Liver (tissue), 9 donors: ENCODE results near the gene PCYT2. TPM values are rescaled to one million over a fixed set of nuclear protein-coding genes. Genes with fewer than 3 reads are reported as not detected.

ENCODE experiments used
- DNase-seq: peaks from one replicate; pipeline ENCODE4 v3.0.0-alpha.2; 2017; ENCODE audit warnings: low spot score
- H3K27ac ChIP-seq, 2 donors: one replicate each; pipeline ENCODE4 v1.7.0; 2013; ENCODE audit warnings: inconsistent platforms in 2 of 2, low read length in 2 of 2, control low read depth in 1 of 2, low read depth in 1 of 2, mild to moderate bottlenecking in 1 of 2
- H3K27me3 ChIP-seq, 4 donors: one replicate each; pipeline versions ENCODE4 v1.6.1 to v1.7.0; 2013; ENCODE audit warnings: low read length in 3 of 4, inconsistent platforms in 1 of 4, mild to moderate bottlenecking in 1 of 4, moderate library complexity in 1 of 4; ENCODE audit not compliant: control insufficient read depth in 4 of 4, insufficient read depth in 4 of 4
- H3K36me3 ChIP-seq, 4 donors: one replicate each; pipeline versions ENCODE4 v1.6.1 to v1.7.0; 2013; ENCODE audit warnings: low read length in 3 of 4, mild to moderate bottlenecking in 3 of 4, low read depth in 1 of 4, moderate library complexity in 1 of 4; ENCODE audit not compliant: control insufficient read depth in 4 of 4, insufficient read depth in 3 of 4
- H3K4me1 ChIP-seq, 4 donors: one replicate each; pipeline versions ENCODE4 v1.6.1 to v1.7.0; 2013; ENCODE audit warnings: low read length in 3 of 4, mild to moderate bottlenecking in 3 of 4, moderate library complexity in 1 of 4; ENCODE audit not compliant: control insufficient read depth in 4 of 4, insufficient read depth in 4 of 4
- H3K4me3 ChIP-seq, 3 donors: one replicate each; pipeline versions ENCODE4 v1.6.1 to v1.7.0; 2013; ENCODE audit warnings: low read length in 3 of 3, control low read depth in 1 of 3, low read depth in 1 of 3, mild to moderate bottlenecking in 1 of 3
- H3K9ac ChIP-seq, 2 donors: one replicate each; pipeline ENCODE4 v1.7.0; 2013; ENCODE audit warnings: low read length in 2 of 2, mild to moderate bottlenecking in 2 of 2, moderate library complexity in 2 of 2, control low read depth in 1 of 2, low read depth in 1 of 2
- H3K9me3 ChIP-seq, 4 donors: one replicate each; pipeline versions ENCODE4 v1.6.1 to v1.7.0; 2013; ENCODE audit warnings: low read length in 3 of 4; ENCODE audit not compliant: control insufficient read depth in 4 of 4
- EGR1 ChIP-seq, 2 donors: IDR thresholded peaks; 2 replicates each; pipeline ENCODE4 v1.6.1; 2016 to 2018; ENCODE audit warnings: antibody characterized with exemption in 2 of 2, low read depth in 2 of 2
- FOXA1 ChIP-seq: IDR thresholded peaks from 2 replicates; pipeline ENCODE4 v1.6.1; 2016; ENCODE audit warnings: antibody characterized with exemption
- GABPA ChIP-seq, 2 donors: IDR thresholded peaks in 1 of 2; conservative IDR thresholded peaks in 1 of 2; 2 replicates each; pipeline ENCODE4 v1.6.1; 2016; ENCODE audit warnings: antibody characterized with exemption in 2 of 2, mild to moderate bottlenecking in 1 of 2, moderate library complexity in 1 of 2
- HNF4A ChIP-seq, 2 donors: conservative IDR thresholded peaks; 2 replicates each; pipeline ENCODE4 v1.6.1; 2016; ENCODE audit warnings: antibody characterized with exemption in 2 of 2, mild to moderate bottlenecking in 2 of 2
- HNF4G ChIP-seq: IDR thresholded peaks from 2 replicates; pipeline ENCODE4 v1.6.1; 2016; ENCODE audit warnings: antibody characterized with exemption
- JUND ChIP-seq, 2 donors: IDR thresholded peaks; 2 replicates each; pipeline ENCODE4 v1.6.1; 2016; ENCODE audit warnings: antibody characterized with exemption in 2 of 2
- NR2F2 ChIP-seq: IDR thresholded peaks from 2 replicates; pipeline ENCODE4 v1.6.1; 2016; ENCODE audit warnings: antibody characterized with exemption
- RAD21 ChIP-seq, 2 donors: IDR thresholded peaks; 2 replicates each; pipeline ENCODE4 v1.6.1; 2016; ENCODE audit warnings: antibody characterized with exemption in 2 of 2, mild to moderate bottlenecking in 2 of 2
- RXRA ChIP-seq, 2 donors: IDR thresholded peaks; 2 replicates each; pipeline ENCODE4 v1.6.1; 2017 to 2018; ENCODE audit warnings: antibody characterized with exemption in 2 of 2, mild to moderate bottlenecking in 1 of 2
- TAF1 ChIP-seq: conservative IDR thresholded peaks from 2 replicates; pipeline ENCODE4 v1.6.1; 2016; ENCODE audit warnings: antibody characterized with exemption, mild to moderate bottlenecking
- WGBS: extraction: QIAGEN DNeasy Blood & Tissue Kit; methylation state at CpG from one replicate; pipeline ENCODE4 v1.1.7; 2013; 5-methylcytosine and 5-hydroxymethylcytosine counted together
- polyA plus RNA-seq, 2 donors: library from polyadenylated mRNA; stranded (reverse) in 1 of 2; unstranded in 1 of 2; fragments of 200-250 nt in 1 of 2; fragments of >200 nt in 1 of 2; fragmentation: Nextera tagmentation in 1 of 2; extraction: Ambion mirVana in 1 of 2; gene quantifications; one replicate each; pipeline versions ENCODE4 v1.2.1 to v1.2.3, GENCODE V29; 2013 to 2015
- total RNA-seq, 2 donors: library from RNA; depleted of rRNA; stranded (reverse); fragments of >200 nt; gene quantifications; one replicate each; pipeline ENCODE4 v1.2.3, GENCODE V29; 2014
- TF ChIP-seq, protein P1 (sequence below): fragments of 150-350 bp; IDR thresholded peaks from 2 replicates; pipeline ENCODE4 v1.5.1; 2017; ENCODE audit warnings: improper control_type of control experiment, low read depth, low read length; ENCODE audit not compliant: missing input control
- TF ChIP-seq, protein P2 (sequence below): IDR thresholded peaks from 2 replicates; pipeline ENCODE4 v1.6.1; 2016; ENCODE audit warnings: antibody characterized with exemption
- TF ChIP-seq, protein P3 (sequence below): IDR thresholded peaks from 2 replicates; pipeline ENCODE4 v1.6.1; 2016; ENCODE audit warnings: antibody characterized with exemption
- TF ChIP-seq, protein P4 (sequence below): IDR thresholded peaks from 2 replicates; pipeline ENCODE4 v1.6.1; 2016; ENCODE audit warnings: antibody characterized with exemption, mild to moderate bottlenecking
- TF ChIP-seq, protein P5 (sequence below): IDR thresholded peaks from 2 replicates; pipeline ENCODE4 v1.6.1; 2016; ENCODE audit warnings: antibody characterized with exemption
- donor health status: healthy.
- donor health status: healthy.
- donor health status: healthy.
- donor health status: healthy.
- donor health status: healthy.

The PCYT2 gene
- total and polyA plus RNA-seq, 4 donors = 63.9 to 101 (median 88.4) TPM

DNA sequence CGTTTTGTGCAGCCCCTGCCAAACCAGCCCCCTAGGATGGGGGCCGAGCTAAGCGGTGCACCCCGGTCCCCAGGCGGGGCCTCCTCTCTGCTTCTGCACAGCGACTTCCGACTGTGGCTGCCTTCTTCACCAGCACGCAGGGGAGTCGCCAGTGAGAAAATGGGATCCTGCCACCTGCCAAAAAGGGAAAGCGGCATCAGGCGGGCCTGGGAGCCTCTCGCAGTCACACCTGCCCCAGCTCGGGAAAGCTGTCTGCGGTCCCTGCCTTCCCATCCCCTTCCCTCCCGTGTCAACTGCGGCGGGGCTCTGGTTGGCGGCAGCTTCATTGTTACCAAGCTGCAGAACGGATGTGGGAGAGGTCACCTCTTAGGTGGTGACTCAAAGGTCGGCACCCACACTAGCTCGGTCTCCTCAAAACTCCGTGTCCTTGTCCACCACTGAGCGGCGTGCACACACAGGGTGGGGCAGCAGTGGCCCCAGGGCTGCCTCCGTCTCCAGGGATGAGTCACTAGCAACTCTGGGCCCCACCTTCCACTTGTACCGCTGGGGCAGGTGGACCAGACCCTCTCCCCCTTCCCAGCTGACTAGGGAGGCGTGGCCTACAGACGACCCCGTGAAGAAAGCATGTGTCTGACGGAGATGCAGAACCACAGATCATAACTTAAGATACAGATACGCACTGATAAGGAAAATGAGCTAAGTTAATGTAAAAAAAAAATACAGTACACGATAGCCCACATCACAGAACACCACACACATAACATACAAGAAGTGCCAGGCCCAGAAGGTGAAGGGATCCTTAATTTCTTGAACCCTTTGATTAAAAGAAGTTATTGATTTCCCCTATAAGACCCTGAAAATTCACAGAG is 1.5 kb upstream of the PCYT2 start:
- TF ChIP-seq, protein P1, sequence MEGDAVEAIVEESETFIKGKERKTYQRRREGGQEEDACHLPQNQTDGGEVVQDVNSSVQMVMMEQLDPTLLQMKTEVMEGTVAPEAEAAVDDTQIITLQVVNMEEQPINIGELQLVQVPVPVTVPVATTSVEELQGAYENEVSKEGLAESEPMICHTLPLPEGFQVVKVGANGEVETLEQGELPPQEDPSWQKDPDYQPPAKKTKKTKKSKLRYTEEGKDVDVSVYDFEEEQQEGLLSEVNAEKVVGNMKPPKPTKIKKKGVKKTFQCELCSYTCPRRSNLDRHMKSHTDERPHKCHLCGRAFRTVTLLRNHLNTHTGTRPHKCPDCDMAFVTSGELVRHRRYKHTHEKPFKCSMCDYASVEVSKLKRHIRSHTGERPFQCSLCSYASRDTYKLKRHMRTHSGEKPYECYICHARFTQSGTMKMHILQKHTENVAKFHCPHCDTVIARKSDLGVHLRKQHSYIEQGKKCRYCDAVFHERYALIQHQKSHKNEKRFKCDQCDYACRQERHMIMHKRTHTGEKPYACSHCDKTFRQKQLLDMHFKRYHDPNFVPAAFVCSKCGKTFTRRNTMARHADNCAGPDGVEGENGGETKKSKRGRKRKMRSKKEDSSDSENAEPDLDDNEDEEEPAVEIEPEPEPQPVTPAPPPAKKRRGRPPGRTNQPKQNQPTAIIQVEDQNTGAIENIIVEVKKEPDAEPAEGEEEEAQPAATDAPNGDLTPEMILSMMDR = no peak
- TF ChIP-seq, protein P2, sequence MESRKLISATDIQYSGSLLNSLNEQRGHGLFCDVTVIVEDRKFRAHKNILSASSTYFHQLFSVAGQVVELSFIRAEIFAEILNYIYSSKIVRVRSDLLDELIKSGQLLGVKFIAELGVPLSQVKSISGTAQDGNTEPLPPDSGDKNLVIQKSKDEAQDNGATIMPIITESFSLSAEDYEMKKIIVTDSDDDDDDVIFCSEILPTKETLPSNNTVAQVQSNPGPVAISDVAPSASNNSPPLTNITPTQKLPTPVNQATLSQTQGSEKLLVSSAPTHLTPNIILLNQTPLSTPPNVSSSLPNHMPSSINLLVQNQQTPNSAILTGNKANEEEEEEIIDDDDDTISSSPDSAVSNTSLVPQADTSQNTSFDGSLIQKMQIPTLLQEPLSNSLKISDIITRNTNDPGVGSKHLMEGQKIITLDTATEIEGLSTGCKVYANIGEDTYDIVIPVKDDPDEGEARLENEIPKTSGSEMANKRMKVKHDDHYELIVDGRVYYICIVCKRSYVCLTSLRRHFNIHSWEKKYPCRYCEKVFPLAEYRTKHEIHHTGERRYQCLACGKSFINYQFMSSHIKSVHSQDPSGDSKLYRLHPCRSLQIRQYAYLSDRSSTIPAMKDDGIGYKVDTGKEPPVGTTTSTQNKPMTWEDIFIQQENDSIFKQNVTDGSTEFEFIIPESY = no peak
- no peak for TF ChIP-seq EGR1 (IDR thresholded peaks at IDR 0.05; ENCODE audit: low read depth in 2 of 2)
- TF ChIP-seq, protein P3, sequence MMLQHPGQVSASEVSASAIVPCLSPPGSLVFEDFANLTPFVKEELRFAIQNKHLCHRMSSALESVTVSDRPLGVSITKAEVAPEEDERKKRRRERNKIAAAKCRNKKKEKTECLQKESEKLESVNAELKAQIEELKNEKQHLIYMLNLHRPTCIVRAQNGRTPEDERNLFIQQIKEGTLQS = no peak
- TF ChIP-seq GABPA (IDR thresholded peaks at IDR 0.05 in 1 of 2, conservative IDR thresholded peaks at IDR 0.05 in 1 of 2) = no peak
- TF ChIP-seq JUND (IDR thresholded peaks at IDR 0.05) = no peak
- no peak for TF ChIP-seq RAD21 (IDR thresholded peaks at IDR 0.05)
- TF ChIP-seq, protein P4, sequence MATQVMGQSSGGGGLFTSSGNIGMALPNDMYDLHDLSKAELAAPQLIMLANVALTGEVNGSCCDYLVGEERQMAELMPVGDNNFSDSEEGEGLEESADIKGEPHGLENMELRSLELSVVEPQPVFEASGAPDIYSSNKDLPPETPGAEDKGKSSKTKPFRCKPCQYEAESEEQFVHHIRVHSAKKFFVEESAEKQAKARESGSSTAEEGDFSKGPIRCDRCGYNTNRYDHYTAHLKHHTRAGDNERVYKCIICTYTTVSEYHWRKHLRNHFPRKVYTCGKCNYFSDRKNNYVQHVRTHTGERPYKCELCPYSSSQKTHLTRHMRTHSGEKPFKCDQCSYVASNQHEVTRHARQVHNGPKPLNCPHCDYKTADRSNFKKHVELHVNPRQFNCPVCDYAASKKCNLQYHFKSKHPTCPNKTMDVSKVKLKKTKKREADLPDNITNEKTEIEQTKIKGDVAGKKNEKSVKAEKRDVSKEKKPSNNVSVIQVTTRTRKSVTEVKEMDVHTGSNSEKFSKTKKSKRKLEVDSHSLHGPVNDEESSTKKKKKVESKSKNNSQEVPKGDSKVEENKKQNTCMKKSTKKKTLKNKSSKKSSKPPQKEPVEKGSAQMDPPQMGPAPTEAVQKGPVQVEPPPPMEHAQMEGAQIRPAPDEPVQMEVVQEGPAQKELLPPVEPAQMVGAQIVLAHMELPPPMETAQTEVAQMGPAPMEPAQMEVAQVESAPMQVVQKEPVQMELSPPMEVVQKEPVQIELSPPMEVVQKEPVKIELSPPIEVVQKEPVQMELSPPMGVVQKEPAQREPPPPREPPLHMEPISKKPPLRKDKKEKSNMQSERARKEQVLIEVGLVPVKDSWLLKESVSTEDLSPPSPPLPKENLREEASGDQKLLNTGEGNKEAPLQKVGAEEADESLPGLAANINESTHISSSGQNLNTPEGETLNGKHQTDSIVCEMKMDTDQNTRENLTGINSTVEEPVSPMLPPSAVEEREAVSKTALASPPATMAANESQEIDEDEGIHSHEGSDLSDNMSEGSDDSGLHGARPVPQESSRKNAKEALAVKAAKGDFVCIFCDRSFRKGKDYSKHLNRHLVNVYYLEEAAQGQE = no peak
- no peak for TF ChIP-seq HNF4G
- no peak for TF ChIP-seq HNF4A (conservative IDR thresholded peaks at IDR 0.05)
- TF ChIP-seq TAF1 = no peak
- TF ChIP-seq RXRA (IDR thresholded peaks at IDR 0.05) = no peak
- no peak for TF ChIP-seq NR2F2
- TF ChIP-seq, protein P5, sequence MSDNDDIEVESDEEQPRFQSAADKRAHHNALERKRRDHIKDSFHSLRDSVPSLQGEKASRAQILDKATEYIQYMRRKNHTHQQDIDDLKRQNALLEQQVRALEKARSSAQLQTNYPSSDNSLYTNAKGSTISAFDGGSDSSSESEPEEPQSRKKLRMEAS = no peak
- TF ChIP-seq FOXA1 = no peak
- DNase-seq = no peak
- peaks cover 15 to 46% (median 27%) of the 10 kb centered on the region in 4 donors for H3K4me1 ChIP-seq
- no peak overlapping the region for H3K4me3 ChIP-seq
- no peak overlapping the region for H3K27ac ChIP-seq
- no peak overlapping the region for H3K9ac ChIP-seq
- 94% methylated on average over 32 of the region's 32 CpGs for WGBS
- H3K9me3 ChIP-seq = no peaks in the 10 kb centered on the region
- peaks cover 12 to 38% (median 19%) of the 10 kb centered on the region in 4 donors for H3K36me3 ChIP-seq
- no peaks in the 10 kb centered on the region for H3K27me3 ChIP-seq
